ENCODE data around the gene OR51B5. TPM values are rescaled to one million over a fixed set of nuclear protein-coding genes. Genes with fewer than 3 reads are reported as not detected.

The OR51B5 gene
- total and polyA plus RNA-seq, 2 experiments from 2014 or later, result not detected

Small RNAs within 50 kb of the gene (small RNA-seq; reads per million reads assigned to genes)
- gene AC104389.3 (ENCODE audit: low replicate concordance), result not detected

Other genes with a start within 250 kb of the OR51B5 start
- 0.24 and 0.39 TPM in 2 replicates for gene OR52A5, start 205.2 kb downstream of the OR51B5 start, total RNA-seq (2014; rRNA removed; shearing (Covaris generic))
- 0.05 and 0.11 TPM in 2 replicates for gene OR52A5, start 205.2 kb downstream of the OR51B5 start, polyA plus RNA-seq (2016; fragmentation: Nextera tagmentation; extraction: Ambion mirVana)
- gene OR52A1, start 188.8 kb downstream of the OR51B5 start, total RNA-seq (2014; rRNA removed; shearing (Covaris generic)), result 4.3 and 4.4 TPM in 2 replicates
- 0.73 and 0.82 TPM in 2 replicates for gene OR52A1, start 188.8 kb downstream of the OR51B5 start, polyA plus RNA-seq (2016; fragmentation: Nextera tagmentation; extraction: Ambion mirVana)
- not detected in 2 replicates for gene OR51V1, start 142.8 kb downstream of the OR51B5 start, total RNA-seq (2014; rRNA removed; shearing (Covaris generic))
- gene OR51V1, start 142.8 kb downstream of the OR51B5 start, polyA plus RNA-seq (2016; fragmentation: Nextera tagmentation; extraction: Ambion mirVana), result not detected in 2 replicates
- gene HBB, start 116.5 kb downstream of the OR51B5 start, total RNA-seq (2014; rRNA removed; shearing (Covaris generic)), result not detected in 2 replicates
- not detected in 2 replicates for gene HBB, start 116.5 kb downstream of the OR51B5 start, polyA plus RNA-seq (2016; fragmentation: Nextera tagmentation; extraction: Ambion mirVana)
- gene HBD, start 109.0 kb downstream of the OR51B5 start, total RNA-seq (2014; rRNA removed; shearing (Covaris generic)), result not detected in 2 replicates
- not detected in 2 replicates for gene HBD, start 109.0 kb downstream of the OR51B5 start, polyA plus RNA-seq (2016; fragmentation: Nextera tagmentation; extraction: Ambion mirVana)
- gene HBG1, start 93.7 kb downstream of the OR51B5 start, total RNA-seq (2014; rRNA removed; shearing (Covaris generic)), result not detected in 2 replicates
- not detected in 2 replicates for gene HBG1, start 93.7 kb downstream of the OR51B5 start, polyA plus RNA-seq (2016; fragmentation: Nextera tagmentation; extraction: Ambion mirVana)
- not detected in 2 replicates for gene HBG2, start 88.7 kb downstream of the OR51B5 start, total RNA-seq (2014; rRNA removed; shearing (Covaris generic))
- not detected in 2 replicates for gene HBG2, start 88.7 kb downstream of the OR51B5 start, polyA plus RNA-seq (2016; fragmentation: Nextera tagmentation; extraction: Ambion mirVana)
- gene HBE1, start 73.6 kb downstream of the OR51B5 start, total RNA-seq (2014; rRNA removed; shearing (Covaris generic)), result 1.0 TPM in 1 of 2 replicates, not detected in the other
- gene HBE1, start 73.6 kb downstream of the OR51B5 start, polyA plus RNA-seq (2016; fragmentation: Nextera tagmentation; extraction: Ambion mirVana), result not detected in 2 replicates
- not detected in 2 replicates for gene OR51B4, start 41.6 kb downstream of the OR51B5 start, total RNA-seq (2014; rRNA removed; shearing (Covaris generic))
- not detected in 2 replicates for gene OR51B4, start 41.6 kb downstream of the OR51B5 start, polyA plus RNA-seq (2016; fragmentation: Nextera tagmentation; extraction: Ambion mirVana)
- gene OR51B2, start 19.2 kb downstream of the OR51B5 start, total RNA-seq (2014; rRNA removed; shearing (Covaris generic)), result not detected in 2 replicates
- not detected in 2 replicates for gene OR51B2, start 19.2 kb downstream of the OR51B5 start, polyA plus RNA-seq (2016; fragmentation: Nextera tagmentation; extraction: Ambion mirVana)
- not detected in 2 replicates for gene OR51B6, start 8.0 kb upstream of the OR51B5 start, total RNA-seq (2014; rRNA removed; shearing (Covaris generic))
- not detected in 2 replicates for gene OR51B6, start 8.0 kb upstream of the OR51B5 start, polyA plus RNA-seq (2016; fragmentation: Nextera tagmentation; extraction: Ambion mirVana)
- gene OR51M1, start 40.3 kb upstream of the OR51B5 start, total RNA-seq (2014; rRNA removed; shearing (Covaris generic)), result 0.03 and 0.35 TPM in 2 replicates
- not detected in 2 replicates for gene OR51M1, start 40.3 kb upstream of the OR51B5 start, polyA plus RNA-seq (2016; fragmentation: Nextera tagmentation; extraction: Ambion mirVana)
- not detected in 2 replicates for gene OR51Q1, start 78.6 kb upstream of the OR51B5 start, total RNA-seq (2014; rRNA removed; shearing (Covaris generic))
- gene OR51Q1, start 78.6 kb upstream of the OR51B5 start, polyA plus RNA-seq (2016; fragmentation: Nextera tagmentation; extraction: Ambion mirVana), result not detected in 2 replicates
- 1.1 TPM in 1 of 2 replicates, not detected in the other for gene OR51I1, start 98.0 kb upstream of the OR51B5 start, total RNA-seq (2014; rRNA removed; shearing (Covaris generic))
- gene OR51I1, start 98.0 kb upstream of the OR51B5 start, polyA plus RNA-seq (2016; fragmentation: Nextera tagmentation; extraction: Ambion mirVana), result not detected in 2 replicates
- not detected in 2 replicates for gene OR51I2, start 105.8 kb upstream of the OR51B5 start, total RNA-seq (2014; rRNA removed; shearing (Covaris generic))
- not detected in 2 replicates for gene OR51I2, start 105.8 kb upstream of the OR51B5 start, polyA plus RNA-seq (2016; fragmentation: Nextera tagmentation; extraction: Ambion mirVana)
- gene OR52D1, start 145.2 kb upstream of the OR51B5 start, total RNA-seq (2014; rRNA removed; shearing (Covaris generic)), result not detected in 2 replicates
- gene OR52D1, start 145.2 kb upstream of the OR51B5 start, polyA plus RNA-seq (2016; fragmentation: Nextera tagmentation; extraction: Ambion mirVana), result not detected in 2 replicates
- not detected in 2 replicates for gene UBQLN3, start 166.4 kb upstream of the OR51B5 start, total RNA-seq (2014; rRNA removed; shearing (Covaris generic))
- gene UBQLN3, start 166.4 kb upstream of the OR51B5 start, polyA plus RNA-seq (2016; fragmentation: Nextera tagmentation; extraction: Ambion mirVana), result not detected in 2 replicates
- 0.35 and 0.52 TPM in 2 replicates for gene UBQLNL, start 173.2 kb upstream of the OR51B5 start, total RNA-seq (2014; rRNA removed; shearing (Covaris generic))
- 0.09 TPM in 1 of 2 replicates, not detected in the other for gene UBQLNL, start 173.2 kb upstream of the OR51B5 start, polyA plus RNA-seq (2016; fragmentation: Nextera tagmentation; extraction: Ambion mirVana)
- 0.28 TPM in 1 of 2 replicates, not detected in the other for gene OR52H1, start 205.0 kb upstream of the OR51B5 start, total RNA-seq (2014; rRNA removed; shearing (Covaris generic))
- not detected in 2 replicates for gene OR52H1, start 205.0 kb upstream of the OR51B5 start, polyA plus RNA-seq (2016; fragmentation: Nextera tagmentation; extraction: Ambion mirVana)
- not detected in 2 replicates for gene OR52B6, start 237.4 kb upstream of the OR51B5 start, total RNA-seq (2014; rRNA removed; shearing (Covaris generic))
- gene OR52B6, start 237.4 kb upstream of the OR51B5 start, polyA plus RNA-seq (2016; fragmentation: Nextera tagmentation; extraction: Ambion mirVana), result not detected in 2 replicates